Endodermal cell (in vitro differentiated cells): ENCODE results near the gene TINAGL1. TPM values are rescaled to one million over a fixed set of nuclear protein-coding genes. Genes with fewer than 3 reads are reported as not detected.

Experiments
- DNase-seq: peaks from one replicate; pipeline ENCODE4 v3.0.0-alpha.2; 2017
- H3K27ac ChIP-seq: 2 replicates; pipeline ENCODE4 v1.5.1; 2013; ENCODE audit warnings: mild to moderate bottlenecking, low read depth, low read length, moderate library complexity
- H3K27me3 ChIP-seq: 2 replicates; pipeline ENCODE4 v1.6.1; 2013; ENCODE audit warnings: mild to moderate bottlenecking, low read length, moderate library complexity; ENCODE audit not compliant: insufficient read depth, control insufficient read depth, poor library complexity, severe bottlenecking
- H3K36me3 ChIP-seq: 2 replicates; pipeline ENCODE4 v1.7.0; 2013; ENCODE audit warnings: mild to moderate bottlenecking, low read length, moderate library complexity; ENCODE audit not compliant: control insufficient read depth, insufficient read depth
- H3K4me1 ChIP-seq: one replicate; pipeline ENCODE4 v1.7.0; 2013; ENCODE audit warnings: low read length; ENCODE audit not compliant: control insufficient read depth, insufficient read depth
- H3K4me3 ChIP-seq: 2 replicates; pipeline ENCODE4 v1.5.1; 2013; ENCODE audit warnings: mild to moderate bottlenecking, low read length, moderate library complexity
- H3K9ac ChIP-seq: 2 replicates; pipeline ENCODE4 v1.6.1; 2013; ENCODE audit warnings: mild to moderate bottlenecking, low read length, moderate library complexity; ENCODE audit not compliant: poor library complexity, severe bottlenecking; ENCODE audit errors: extremely low read depth
- H3K9me3 ChIP-seq: 2 replicates; pipeline ENCODE4 v1.6.1; 2013; ENCODE audit warnings: mild to moderate bottlenecking, low read length, moderate library complexity; ENCODE audit not compliant: control insufficient read depth
- H3K27ac Mint-ChIP-seq: 2 replicates; pipeline ENCODE4 v1.8.0; 2020; ENCODE audit warnings: mixed read lengths
- H3K27me3 Mint-ChIP-seq: 2 replicates; pipeline ENCODE4 v1.8.0; 2021; ENCODE audit warnings: mild to moderate bottlenecking, mixed read lengths; ENCODE audit not compliant: insufficient read depth
- H3K36me3 Mint-ChIP-seq: 2 replicates; pipeline ENCODE4 v1.8.0; 2020; ENCODE audit warnings: low read depth, mixed read lengths
- H3K4me1 Mint-ChIP-seq: 2 replicates; pipeline ENCODE4 v1.8.0; 2020; ENCODE audit warnings: mixed read lengths
- H3K4me3 Mint-ChIP-seq: 2 replicates; pipeline ENCODE4 v1.8.0; 2020; ENCODE audit warnings: mild to moderate bottlenecking, moderate library complexity, mixed read lengths
- H3K9me3 Mint-ChIP-seq: 2 replicates; pipeline ENCODE4 v1.8.0; 2020; ENCODE audit warnings: mild to moderate bottlenecking, mixed read lengths
- CTCF ChIP-seq: fragments of 200-600 bp; sonication (generic); conservative IDR thresholded peaks from 2 replicates; pipeline ENCODE4 v1.5.0; 2021; ENCODE audit warnings: antibody characterized with exemption, mild to moderate bottlenecking
- WGBS, 2 experiments: methylation state at CpG; one replicate each; pipeline versions ENCODE4 v1.1.5 to v1.1.7; 2013; ENCODE audit warnings: missing lambda C conversion rate in 2 of 2, mixed read lengths in 1 of 2; ENCODE audit not compliant: insufficient coverage in 1 of 2, insufficient read length in 1 of 2; 5-methylcytosine and 5-hydroxymethylcytosine counted together
- total RNA-seq, 2 donors: library from RNA; stranded (reverse); fragmentation: NEBNext Ultra II Directional in 1 of 2; extraction: Animal tissue kit (Norgen Biotek cat#: 25700) in 1 of 2; gene quantifications; 2 replicates in 1 of 2; 3 replicates in 1 of 2; pipeline ENCODE4 v1.2.1, GENCODE V29; 2021

TINAGL1 gene
- total RNA-seq, 2 donors from 2014 or later: 3.0 to 3.4 TPM

- H3K9me3 Mint-ChIP-seq: no peaks in the 10 kb centered on the region
- H3K9ac ChIP-seq: no peak overlapping the region
- H3K27me3 Mint-ChIP-seq: no peaks in the 10 kb centered on the region
- H3K36me3 Mint-ChIP-seq: no peaks in the 10 kb centered on the region
- WGBS, 2 experiments: 4 to 10% methylated on average over 19 to 24 of the region's 24 CpGs
- H3K4me3 ChIP-seq: peak overlapping the region; percentile 75
- no peaks in the 10 kb centered on the region for H3K36me3 ChIP-seq
- peak overlapping the region; percentile 59 for H3K4me3 Mint-ChIP-seq
- no peaks in the 10 kb centered on the region for H3K4me1 ChIP-seq
- peak; percentile 97 for TF ChIP-seq CTCF
- no peak overlapping the region for H3K27ac ChIP-seq
- peak; percentile 98 for DNase-seq
- peaks cover 5% of the 10 kb centered on the region for H3K4me1 Mint-ChIP-seq
- peak overlapping the region; percentile 87 for H3K27ac Mint-ChIP-seq
- no peaks in the 10 kb centered on the region for H3K9me3 ChIP-seq
- no peaks in the 10 kb centered on the region for H3K27me3 ChIP-seq
Observed at GRCh38 chr1:31548907-31549808, 27.2 kb upstream of the TINAGL1 start.

GRCh38 chr1:31549809-31550620 lies 26.3 kb upstream of the TINAGL1 start:
- Histone ChIP-seq H3K36me3 (no peaks in the 10 kb centered on the region), H3K4me3 (peak overlapping the region; percentile 75), H3K9me3 (no peaks in the 10 kb centered on the region), H3K9ac (no peak overlapping the region), H3K4me1 (no peaks in the 10 kb centered on the region), H3K27ac (no peak overlapping the region), H3K27me3 (no peaks in the 10 kb centered on the region)
- no peak for DNase-seq
- Mint-ChIP-seq H3K36me3 (no peaks in the 10 kb centered on the region), H3K27me3 (no peaks in the 10 kb centered on the region), H3K9me3 (no peaks in the 10 kb centered on the region), H3K4me1 (peaks cover 5% of the 10 kb centered on the region), H3K27ac (no peak overlapping the region), H3K4me3 (peak overlapping the region; percentile 59)
- no peak for TF ChIP-seq CTCF
- 89% methylated on average over 6 to 7 of the region's 7 CpGs for WGBS, 2 experiments

GRCh38 chr1:31551208-31551607 lies 25.1 kb upstream of the TINAGL1 start:
- Mint-ChIP-seq H3K36me3 (no peaks in the 10 kb centered on the region), H3K4me1 (peaks cover 5% of the 10 kb centered on the region), H3K27me3 (no peaks in the 10 kb centered on the region), H3K27ac (no peak overlapping the region), H3K9me3 (no peaks in the 10 kb centered on the region), H3K4me3 (no peak overlapping the region)
- 87 to 100% methylated on average over 1 of the region's 1 CpG for WGBS, 2 experiments
- no peak overlapping the region for H3K4me3 ChIP-seq
- no peaks in the 10 kb centered on the region for H3K4me1 ChIP-seq
- TF ChIP-seq CTCF: no peak
- H3K36me3 ChIP-seq: no peaks in the 10 kb centered on the region
- no peak overlapping the region for H3K9ac ChIP-seq
- no peak overlapping the region for H3K27ac ChIP-seq
- no peak for DNase-seq
- H3K27me3 ChIP-seq: no peaks in the 10 kb centered on the region
- no peaks in the 10 kb centered on the region for H3K9me3 ChIP-seq
